CD4-positive, alpha-beta T cell treated with Interleukin-12 subunit alpha and Interleukin-12 subunit beta, for 1 hour (primary cell): ENCODE data around the gene FOSL2.
A peak's percentile ranks its signal among the peaks of the same experiment; 100 is the strongest.

ENCODE experiments used
- DNase-seq: peaks from one replicate; pipeline ENCODE4 v3.0.0-alpha.2; 2020

Gene FOSL2

GRCh38 chr2:28413899-28414295 is 21.2 kb downstream of the FOSL2 start:
- DNase-seq: no peak

DNA sequence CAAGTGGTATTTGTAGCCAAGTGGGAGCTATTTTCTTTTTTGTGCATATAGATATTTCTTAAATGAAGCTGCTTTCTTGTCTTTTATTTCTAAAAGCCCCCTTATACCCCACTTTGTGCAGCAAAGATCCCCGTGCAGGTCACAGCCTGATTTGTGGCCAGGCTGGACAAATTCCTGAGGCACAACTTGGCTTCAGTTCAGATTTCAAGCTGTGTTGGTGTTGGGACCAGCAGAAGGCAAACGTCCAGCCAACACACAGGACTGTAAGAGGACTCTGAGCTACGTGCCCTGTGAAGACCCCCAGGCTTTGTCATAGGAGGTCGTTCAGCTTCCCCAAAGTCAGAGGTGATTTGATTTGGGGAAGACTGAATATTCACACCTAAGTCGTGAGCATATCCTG is 21.9 kb downstream of the FOSL2 start:
- DNase-seq: no peak

GRCh38 chr2:28415010-28415409 is 22.4 kb downstream of the FOSL2 start:
- no peak for DNase-seq

GRCh38 chr2:28415715-28416114 is 23.1 kb downstream of the FOSL2 start:
- no peak for DNase-seq

DNA sequence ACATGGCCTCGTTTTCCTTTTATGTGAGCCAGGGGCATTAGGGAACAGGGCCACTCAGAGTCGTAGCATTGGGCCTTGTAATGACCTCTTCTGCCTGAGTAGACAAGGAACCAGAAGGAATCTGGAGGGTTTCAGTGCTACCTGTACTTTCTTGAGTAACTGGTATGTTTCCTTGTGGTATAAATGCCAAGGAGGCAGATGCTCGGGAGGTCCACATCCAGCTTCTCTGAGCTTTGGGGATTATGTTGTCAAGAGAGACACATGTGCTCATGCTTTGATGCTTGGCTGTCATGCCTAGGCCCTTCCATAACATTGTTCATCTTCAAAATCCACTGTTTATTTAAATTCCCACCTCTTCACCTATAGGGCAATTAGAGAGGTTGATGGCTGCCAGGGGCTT is 26.3 kb downstream of the FOSL2 start:
- DNase-seq: no peak

- DNase-seq: no peak
These were observed 27.0 kb downstream of the FOSL2 start for GRCh38 chr2:28419443-28420270.

DNA sequence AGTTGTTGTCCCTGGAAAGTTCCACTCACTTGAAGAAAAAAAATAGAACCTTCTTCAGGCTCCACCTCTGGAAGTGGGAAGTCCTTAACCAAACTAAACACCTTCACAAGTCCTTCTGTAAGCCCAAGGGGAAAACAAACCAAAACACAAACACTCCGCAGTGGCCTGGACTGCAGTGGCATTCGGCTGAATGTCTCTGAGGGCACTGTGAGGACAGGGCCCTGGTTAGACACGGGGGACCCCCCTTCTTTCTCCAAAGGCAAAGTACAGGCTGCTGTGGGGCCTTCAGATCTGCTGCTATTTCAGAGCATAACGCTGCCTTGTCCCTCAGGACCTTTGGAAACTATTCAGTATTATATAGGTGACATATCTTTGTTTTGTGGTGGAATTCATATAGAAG is 28.1 kb downstream of the FOSL2 start:
- no peak for DNase-seq

DNA sequence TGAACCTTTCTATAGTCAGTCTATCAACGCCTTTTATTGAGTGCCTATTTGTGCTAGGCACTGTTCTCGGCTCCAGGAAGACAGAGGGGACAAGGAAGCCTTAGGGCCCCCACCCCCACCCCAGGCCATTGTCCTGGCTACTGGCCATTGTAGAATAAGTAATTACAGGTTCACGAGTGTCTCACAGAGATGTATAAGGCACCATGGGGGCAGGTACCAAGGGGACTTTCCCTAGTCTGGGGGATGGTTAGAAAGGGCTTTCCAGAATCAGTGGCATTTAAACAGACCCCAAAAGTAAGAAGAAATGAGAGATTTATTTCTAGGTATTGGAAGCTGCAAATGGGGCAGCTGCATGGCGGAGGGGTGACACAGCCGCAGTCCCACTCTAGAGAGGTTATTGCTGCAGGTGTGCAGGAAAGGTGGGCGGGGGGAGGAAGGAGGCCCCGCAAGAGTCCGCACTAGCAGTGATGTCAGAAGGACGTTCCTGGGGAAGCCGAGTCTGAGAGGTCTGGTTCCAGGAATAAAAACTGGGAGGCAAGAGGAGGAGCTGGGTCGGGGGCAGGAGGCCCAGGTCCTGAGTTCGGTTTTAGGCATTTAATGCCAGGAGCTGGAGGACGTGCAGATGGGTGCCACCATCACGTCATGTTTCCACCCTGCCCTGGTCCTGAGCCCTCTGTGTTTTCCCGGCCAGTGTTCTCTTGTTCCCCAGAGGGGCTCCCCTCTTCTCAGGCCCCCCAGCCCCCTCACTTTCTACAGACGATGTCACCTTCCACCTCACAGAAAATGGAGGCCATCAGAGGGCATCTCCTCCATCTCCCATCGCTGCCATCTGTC is 30.5 kb downstream of the FOSL2 start:
- DNase-seq: no peak

- peak; percentile 56 for DNase-seq
These were observed 31.4 kb downstream of the FOSL2 start for GRCh38 chr2:28423856-28424605.

DNA sequence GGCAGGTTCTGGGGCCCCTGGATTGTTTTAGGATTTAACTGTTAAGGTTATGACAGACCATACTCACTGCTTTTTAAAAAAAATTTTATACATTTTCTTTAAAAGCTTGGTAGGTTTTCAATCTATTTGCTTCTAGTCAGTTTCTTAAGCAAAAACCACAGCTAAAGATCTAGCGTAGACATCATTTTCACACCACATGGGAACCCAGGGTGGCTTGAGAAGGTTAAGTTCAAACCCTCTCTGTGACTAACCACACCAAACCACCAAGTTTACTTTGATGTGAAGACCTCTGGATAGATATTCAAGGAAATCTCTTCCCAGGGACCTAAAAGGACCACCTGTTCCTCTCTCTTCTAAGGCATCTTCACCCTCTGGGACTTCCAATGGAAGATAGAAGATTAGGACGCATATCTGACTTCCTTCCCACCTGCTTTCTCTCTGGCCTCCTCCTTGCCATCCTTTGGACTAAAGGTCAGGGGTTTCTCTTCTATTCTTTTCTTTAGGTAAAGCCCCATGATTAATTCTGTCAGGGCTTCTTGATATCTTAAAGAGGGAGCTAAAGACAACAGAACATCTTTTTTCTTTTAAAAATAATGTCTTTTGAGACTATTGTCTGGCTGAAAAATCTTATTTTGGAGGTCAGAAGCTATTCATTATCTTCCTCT is 32.3 kb downstream of the FOSL2 start:
- no peak for DNase-seq

GRCh38 chr2:28425464-28425835 is 32.8 kb downstream of the FOSL2 start:
- no peak for DNase-seq

DNA sequence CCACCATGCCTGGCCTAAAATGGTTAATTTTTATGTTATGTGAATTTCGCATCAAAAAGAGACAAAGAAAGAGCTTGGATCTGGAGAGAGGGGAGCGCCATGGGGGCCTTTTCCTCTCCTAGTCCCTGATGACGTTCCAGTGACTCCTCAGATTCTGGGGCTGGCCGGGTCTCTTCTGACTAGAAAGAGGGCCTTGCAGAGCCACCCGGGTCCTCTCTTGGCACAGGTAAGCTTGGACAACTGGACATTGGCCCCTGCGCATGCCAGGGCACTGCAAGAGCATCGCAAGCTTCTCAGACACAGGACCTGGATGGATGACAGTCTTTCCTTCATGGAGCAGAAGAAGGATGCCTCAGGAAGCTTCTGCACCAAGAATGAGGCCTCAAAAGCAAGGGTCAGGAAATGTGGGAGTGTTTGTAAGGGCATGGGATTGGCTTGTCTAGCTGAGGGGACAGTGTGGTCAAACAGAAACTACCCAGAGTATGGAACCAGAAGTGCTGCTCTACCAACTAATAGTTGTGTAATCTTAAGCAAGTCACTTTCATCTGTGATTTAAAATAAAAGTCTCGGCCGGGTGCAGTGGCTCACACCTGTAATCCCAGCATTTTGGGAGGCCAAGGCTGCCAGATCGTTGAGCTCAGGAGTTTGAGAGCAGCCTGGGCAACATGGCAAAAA is 35.2 kb downstream of the FOSL2 start:
- no peak for DNase-seq

GRCh38 chr2:28428486-28428885 is 35.8 kb downstream of the FOSL2 start:
- DNase-seq: no peak

- DNase-seq: no peak
These were observed 37.1 kb downstream of the FOSL2 start for GRCh38 chr2:28429636-28430376.

DNA sequence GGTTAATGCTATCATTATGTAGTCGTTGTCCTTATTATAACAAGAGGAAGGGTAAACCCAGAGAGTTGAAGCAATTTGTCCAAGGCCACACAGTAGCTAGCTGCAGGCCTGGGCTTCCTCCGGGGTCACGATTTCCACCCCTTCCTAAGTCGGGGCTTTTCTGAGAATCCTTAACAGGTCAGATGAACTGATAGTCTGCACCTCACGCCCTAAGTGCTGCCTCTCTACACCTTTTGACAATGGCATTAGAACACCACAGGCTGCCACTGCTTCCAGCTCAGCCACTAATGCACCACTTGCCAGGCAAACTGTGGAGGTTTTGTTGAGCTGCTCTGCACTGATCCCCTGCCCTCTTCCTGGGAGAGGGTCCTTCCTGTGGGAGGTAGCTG is 37.7 kb downstream of the FOSL2 start:
- DNase-seq: no peak

DNA sequence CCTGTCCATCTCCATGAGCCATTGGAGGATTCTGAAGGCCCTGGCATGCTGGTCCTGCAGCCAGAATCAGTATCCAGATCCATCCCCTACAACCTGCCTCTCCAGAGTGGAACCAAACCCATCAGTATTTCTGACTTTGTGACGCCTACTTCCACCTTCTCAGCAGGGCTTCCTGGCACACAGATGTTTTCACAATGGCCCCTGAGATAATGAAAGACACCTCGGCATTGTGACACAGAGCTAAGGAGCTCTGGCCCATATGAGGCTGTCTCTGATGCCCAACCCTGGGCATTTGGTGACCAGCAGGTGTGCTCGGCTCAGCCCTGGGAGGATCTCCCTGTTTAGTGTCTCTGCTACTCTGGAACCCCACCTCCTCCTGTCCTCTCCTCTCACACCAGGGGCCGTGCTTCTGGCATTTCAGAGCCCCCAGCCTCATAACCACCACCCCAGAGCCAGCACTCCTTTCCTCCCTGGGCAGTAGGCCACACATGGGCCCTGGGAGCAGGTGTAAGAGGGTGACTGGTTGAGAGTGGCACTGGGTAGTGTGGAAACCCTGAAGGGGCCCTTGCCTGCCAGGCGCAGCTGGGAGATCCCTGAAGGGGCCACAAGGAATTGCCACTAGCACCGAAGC is 38.2 kb downstream of the FOSL2 start:
- no peak for DNase-seq

DNA sequence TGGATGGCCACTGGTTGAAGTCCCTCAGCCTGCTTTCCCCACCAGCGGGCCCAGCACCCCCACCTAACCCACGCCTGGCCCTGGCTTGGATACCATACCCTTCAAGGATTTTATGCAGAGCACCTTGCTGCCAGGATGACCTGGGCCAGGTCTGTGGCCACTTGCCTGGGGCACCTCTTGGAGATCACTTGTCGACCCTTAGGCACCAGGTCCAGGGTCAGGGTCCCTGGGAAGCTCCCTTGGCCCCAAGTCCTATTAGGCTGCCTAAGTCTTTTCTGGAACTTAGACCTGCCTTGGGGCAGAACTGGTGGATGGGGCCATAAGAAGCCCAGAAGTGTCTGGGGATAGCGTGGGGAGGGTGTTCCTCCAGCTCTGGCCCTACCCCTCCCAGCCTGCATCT is 39.1 kb downstream of the FOSL2 start:
- no peak for DNase-seq

DNA sequence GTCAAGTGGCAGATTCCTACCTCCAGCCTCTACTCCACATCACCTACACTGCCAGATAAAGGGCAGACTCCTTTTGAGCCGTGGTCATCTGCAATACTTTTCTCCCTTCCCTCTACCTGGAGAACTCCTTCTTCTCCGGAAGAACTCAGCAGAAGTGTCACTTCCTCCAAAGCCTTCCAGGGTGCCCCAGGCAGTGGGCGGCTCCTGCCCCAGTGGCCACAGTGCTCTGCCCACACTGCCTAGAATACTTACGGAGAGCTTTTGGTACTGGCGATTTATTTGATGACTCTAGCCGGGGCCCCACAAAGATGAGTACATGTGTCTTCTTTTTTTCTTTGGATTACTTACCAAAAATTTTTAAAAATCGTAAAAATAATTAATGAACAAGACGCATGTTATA is 39.7 kb downstream of the FOSL2 start:
- no peak for DNase-seq

DNA sequence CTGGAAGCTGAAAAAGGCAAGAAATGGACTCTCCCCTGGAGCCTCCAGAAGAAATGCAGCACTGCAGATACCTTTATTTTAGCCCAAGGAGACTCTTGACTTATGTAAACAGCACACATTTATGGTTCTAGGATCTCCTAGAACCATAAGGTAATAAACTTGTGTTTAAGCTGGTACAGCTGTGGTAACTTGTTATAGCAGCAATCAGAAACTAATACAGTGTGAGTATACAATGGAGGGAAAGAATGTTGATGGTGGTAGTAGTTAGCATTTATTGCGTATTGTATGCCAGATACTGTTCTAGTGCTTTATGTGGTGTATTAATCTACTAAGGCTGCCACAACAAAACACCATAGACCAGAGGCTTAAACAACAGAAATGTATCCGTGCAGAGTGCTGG is 40.6 kb downstream of the FOSL2 start:
- DNase-seq: no peak

DNA sequence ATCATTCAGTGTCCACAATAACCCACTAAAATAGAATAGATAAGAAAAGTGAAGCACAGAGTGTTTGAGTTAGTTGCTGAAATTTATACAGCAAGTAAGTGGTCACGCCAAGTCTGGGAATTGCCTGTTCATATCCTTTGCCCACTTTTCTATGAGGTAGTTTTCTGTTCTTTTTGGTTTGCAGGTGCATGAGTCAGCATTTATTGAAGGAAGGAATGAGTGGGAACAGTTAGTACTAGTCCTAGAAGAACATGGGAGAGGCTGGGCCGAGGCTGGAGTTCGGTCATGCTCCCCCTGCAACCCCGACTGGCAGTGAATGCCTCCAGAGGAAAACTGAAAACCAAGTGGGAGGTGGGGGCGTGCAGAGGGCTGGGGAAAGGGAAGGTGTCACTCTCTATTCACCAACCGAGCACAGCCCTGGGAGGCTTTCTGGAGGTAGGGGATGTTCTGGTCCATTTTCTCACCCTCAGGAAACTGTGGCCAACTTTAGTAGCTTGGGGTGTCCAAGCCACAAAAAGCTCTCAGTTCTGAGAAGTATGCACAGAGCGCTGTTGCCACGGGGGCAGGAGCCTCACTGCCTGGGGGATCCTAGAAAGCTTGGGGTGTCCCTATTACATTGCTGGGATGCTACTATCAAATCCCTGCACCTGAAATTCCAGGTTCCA is 41.4 kb downstream of the FOSL2 start:
- DNase-seq: no peak

DNA sequence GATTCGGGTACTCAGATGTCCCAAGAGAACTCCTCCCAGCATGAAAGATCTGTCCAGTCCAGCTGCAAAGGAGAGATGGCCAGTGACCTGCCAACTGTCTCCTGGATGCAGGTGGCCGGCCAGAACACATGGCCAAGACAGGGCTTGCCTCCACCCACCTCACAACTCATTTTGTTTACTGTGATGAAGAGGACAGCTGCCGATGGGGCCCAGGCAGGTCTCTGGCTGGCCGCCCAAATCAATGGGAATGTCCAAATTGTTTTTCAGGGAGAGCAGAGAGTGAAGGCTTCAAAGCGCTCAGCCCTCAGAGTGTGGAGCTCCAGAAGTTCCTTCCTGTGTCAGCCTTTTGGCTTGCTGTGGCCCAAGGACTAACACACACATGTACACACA is 41.9 kb downstream of the FOSL2 start:
- no peak for DNase-seq
